ENCODE measurements around the gene EPHB1. TPM values are rescaled to one million over a fixed set of nuclear protein-coding genes. Genes with fewer than 3 reads are reported as not detected.

EPHB1 gene
- total RNA-seq, 1 donor from 2014 or later = 3.8 TPM

GRCh38 chr3:134796281-134797056, 1.4 kb downstream of the EPHB1 start:
- Mint-ChIP-seq H3K27ac (no peak overlapping the region), H3K27me3 (peaks cover 39% of the 10 kb centered on the region), H3K4me1 (peaks cover 10% of the 10 kb centered on the region), H3K36me3 (ENCODE audit: low read depth) (peaks cover 1% of the 10 kb centered on the region), H3K9me3 (no peaks in the 10 kb centered on the region), H3K4me3 (no peak overlapping the region)
- intact Hi-C loops (cut with micrococcal nuclease) = no loop called here
- DNase-seq = no peak
- ChIA-PET CTCF (interaction anchor here (2.3 to 5.1 kb wide), 2 partner anchors 707 to 1102 kb away, joined by 5 to 45 read pairs; no protein-coding TSS in a partner anchor), POLR2A (no interaction called here)
- ATAC-seq (ENCODE audit: low read depth) = no peak
- no peak for TF ChIP-seq CTCF (IDR thresholded peaks at IDR 0.05)

DNA sequence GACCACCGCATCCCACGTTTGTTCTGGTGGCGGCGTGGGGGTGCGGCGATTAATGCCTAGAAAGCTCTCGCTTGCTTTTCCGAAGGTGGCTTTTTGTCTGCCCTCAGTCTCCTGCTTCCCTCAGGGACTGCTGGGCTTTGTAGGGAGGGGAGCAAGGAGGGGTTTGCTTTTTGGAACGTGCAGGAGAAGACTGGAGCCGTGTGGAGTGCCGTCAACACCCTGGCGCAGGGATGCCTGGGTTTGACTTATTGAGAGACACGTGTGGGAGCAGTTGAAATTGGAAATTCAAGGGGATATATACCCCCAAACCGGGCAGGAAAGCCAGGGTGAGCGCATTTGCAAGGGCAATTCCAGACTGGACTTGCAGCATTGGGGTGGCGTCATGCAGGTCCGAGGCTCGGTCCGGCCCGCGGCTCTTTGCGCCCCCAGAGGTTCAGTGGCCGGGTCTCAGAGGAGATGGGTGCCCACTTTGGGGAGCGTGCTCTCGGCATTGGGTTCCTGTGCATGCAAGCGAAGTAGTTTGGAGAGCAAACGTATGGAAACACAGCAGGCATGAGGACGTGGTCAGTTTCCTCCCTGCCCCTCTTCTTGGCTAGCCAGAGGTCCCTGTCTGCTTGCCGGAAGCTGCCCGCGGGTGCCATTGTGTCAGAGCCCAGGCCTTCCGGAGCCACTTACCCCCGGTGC, 2.1 kb downstream of the EPHB1 start:
- CTCF ChIA-PET = no interaction called here
- no peak for DNase-seq
- TF ChIP-seq CTCF (IDR thresholded peaks at IDR 0.05) = no peak

DNA sequence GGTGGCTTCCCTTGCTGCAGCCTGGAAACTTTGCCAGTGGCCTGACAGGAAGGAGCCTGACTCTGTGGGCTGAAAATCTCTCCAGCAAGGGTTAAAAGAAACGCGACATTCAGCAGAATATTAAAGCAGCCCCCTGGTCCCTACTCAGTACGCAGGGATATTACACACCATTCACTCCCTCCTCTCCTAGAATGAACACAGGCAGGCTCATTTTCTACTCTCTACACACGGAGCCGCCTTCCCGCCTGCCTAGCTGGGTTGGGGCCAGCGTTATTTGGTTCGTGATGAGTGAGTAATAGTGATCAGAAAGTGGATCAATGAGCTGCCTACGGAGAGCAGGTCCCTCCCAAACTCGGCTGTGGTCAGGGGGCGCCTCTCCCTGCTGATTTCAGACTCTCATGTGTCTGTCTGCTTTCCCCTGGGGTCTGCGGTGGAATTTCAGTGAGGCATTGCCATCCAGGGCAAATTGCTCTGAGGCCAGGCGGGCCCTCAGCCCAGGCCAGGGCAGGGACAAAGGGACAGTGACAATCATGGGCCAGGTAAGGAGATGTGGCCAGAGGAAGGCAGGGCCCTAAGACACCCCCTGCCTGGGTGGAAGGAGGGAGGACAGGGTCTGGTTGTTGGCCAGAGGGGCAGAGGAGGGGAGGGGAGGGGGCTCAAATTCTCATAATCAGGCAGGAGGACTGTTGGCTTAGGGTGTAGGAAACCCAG, 2.8 kb downstream of the EPHB1 start:
- Mint-ChIP-seq H3K36me3 (ENCODE audit: low read depth) (peaks cover 1% of the 10 kb centered on the region), H3K9me3 (no peaks in the 10 kb centered on the region), H3K27me3 (peaks cover 36% of the 10 kb centered on the region), H3K27ac (no peak overlapping the region), H3K4me1 (peaks cover 10% of the 10 kb centered on the region), H3K4me3 (no peak overlapping the region)
- CTCF ChIA-PET = no interaction called here
- DNase-seq = no peak
- no peak for ATAC-seq (ENCODE audit: low read depth)
- intact Hi-C loops (cut with micrococcal nuclease) = no loop called here
- no peak for TF ChIP-seq CTCF (IDR thresholded peaks at IDR 0.05)
- POLR2A ChIA-PET = no interaction called here

More for the DNA sequence above, 2.1 kb downstream of the EPHB1 start:
- POLR2A ChIA-PET = no interaction called here
- ATAC-seq (ENCODE audit: low read depth) = no peak
- H3K36me3 Mint-ChIP-seq (ENCODE audit: low read depth) = peaks cover 1% of the 10 kb centered on the region
- peaks cover 10% of the 10 kb centered on the region for H3K4me1 Mint-ChIP-seq
- peak overlapping the region; percentile 20 for H3K4me3 Mint-ChIP-seq
- intact Hi-C loops (cut with micrococcal nuclease) = no loop called here
- no peak overlapping the region for H3K27ac Mint-ChIP-seq
- peaks cover 39% of the 10 kb centered on the region for H3K27me3 Mint-ChIP-seq
- H3K9me3 Mint-ChIP-seq = no peaks in the 10 kb centered on the region

- ATAC-seq (ENCODE audit: low read depth) = no peak
- H3K4me3 Mint-ChIP-seq = no peak overlapping the region
- no peak for DNase-seq
- peaks cover 27% of the 10 kb centered on the region for H3K27me3 Mint-ChIP-seq
- intact Hi-C loops (cut with micrococcal nuclease) = no loop called here
- no peak for TF ChIP-seq CTCF (IDR thresholded peaks at IDR 0.05)
- CTCF ChIA-PET = no interaction called here
- H3K4me1 Mint-ChIP-seq = peaks cover 10% of the 10 kb centered on the region
- peaks cover 1% of the 10 kb centered on the region for H3K36me3 Mint-ChIP-seq (ENCODE audit: low read depth)
- POLR2A ChIA-PET = no interaction called here
- no peak overlapping the region for H3K27ac Mint-ChIP-seq
- H3K9me3 Mint-ChIP-seq = no peaks in the 10 kb centered on the region
These were observed 3.7 kb downstream of the EPHB1 start for GRCh38 chr3:134798681-134799311.
